Stimulated activated CD4-positive, alpha-beta T cell treated with anti-CD3 and anti-CD28 coated beads, Interleukin-12 subunit alpha, Interleukin-12 subunit beta, amount 100 ng/mL, for 24 hours (primary cell): Measurements from ENCODE around the gene ASH1L.
"Not testable (repeated sequence)": the region's sequence is repeated elsewhere in the genome, so short reads cannot be mapped to it uniquely, and the experiment has no call there.

Experiments
- DNase-seq, 2 experiments: peaks; one replicate each; pipeline ENCODE4 v3.0.0-alpha.2; 2020; ENCODE audit warnings: low read depth in 2 of 2

The ASH1L gene

DNA sequence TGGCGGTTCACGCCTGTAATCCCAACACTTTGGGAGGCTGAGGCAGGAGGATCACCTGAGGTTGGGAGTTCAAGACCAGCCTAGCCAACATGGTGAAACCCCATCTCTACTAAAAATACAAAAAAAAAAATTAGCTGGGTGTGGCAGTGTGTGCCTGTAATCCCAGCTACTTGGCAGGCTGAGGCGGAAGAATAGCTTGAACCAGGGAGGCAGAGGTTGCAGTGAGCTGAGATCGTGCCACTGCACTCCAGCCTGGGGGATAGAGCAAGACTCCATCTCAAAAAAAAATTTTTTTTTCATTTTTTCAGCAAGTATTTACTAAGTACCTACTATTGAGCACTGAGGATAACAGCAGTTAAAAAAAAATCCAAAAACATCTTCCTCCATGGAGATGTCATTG, 69.0 kb downstream of the ASH1L start:
- DNase-seq: not testable (repeated sequence)

- DNase-seq: not testable (repeated sequence)
Observed at GRCh38 chr1:155488419-155488818, 74.2 kb downstream of the ASH1L start.

DNA sequence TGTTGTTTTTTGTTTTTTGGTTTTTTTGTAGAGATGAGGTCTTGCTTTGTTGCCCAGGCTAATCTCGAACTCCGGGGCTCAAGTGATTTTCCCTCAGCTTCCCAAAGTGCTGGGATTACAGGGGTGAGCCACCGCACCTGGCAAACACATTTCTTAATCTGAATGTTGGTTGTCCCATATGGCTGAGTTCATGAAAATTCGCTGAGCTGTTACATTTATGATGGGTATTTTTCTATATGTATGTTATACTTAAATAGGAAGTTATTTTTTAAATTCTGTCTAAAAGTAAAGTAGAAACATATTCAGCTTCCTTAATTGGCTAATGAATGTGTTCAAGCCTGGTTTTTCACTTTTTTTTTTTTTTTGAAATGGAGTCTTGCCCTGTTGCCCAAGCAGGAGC, 75.1 kb downstream of the ASH1L start:
- DNase-seq: no peak

GRCh38 chr1:155486952-155487351, 75.7 kb downstream of the ASH1L start:
- not testable (repeated sequence) for DNase-seq

DNA sequence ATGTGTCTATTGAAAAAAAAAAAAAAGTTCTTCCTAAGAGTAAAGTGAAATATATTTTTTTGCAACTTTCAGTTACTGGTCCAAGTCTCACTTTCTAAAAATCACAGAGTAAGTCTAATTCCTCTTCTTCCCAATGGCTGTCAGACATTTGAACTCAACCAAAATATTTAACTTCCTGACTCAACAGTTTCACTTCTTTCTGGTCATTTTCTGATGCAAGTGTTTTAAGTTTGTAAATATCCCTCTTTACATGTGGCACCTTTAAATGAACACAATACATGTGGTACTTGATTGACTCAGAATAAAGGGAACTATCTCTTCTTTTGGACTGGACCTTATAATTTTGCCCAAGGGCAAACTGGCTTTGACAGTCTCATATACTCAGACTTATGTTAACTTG, 76.7 kb downstream of the ASH1L start:
- no peak for DNase-seq

DNA sequence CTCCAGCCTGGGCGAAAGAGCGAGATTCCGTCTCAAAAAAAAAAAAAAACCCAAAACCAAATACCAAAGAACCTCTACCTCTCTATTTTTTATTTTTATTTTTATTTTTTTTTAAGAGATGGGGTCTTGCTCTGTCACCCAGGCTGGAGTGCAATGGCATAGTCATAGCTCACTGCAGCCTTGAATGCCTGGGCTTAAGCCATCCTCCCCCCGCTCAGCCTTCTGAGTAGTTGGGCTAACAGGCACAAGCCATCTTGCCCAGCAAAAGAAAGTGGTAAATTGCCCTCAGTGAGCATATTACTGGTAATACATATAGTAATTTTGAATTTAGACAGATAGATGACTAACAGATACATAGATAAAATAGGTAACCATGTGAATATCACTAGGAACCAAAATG, 77.4 kb downstream of the ASH1L start:
- no peak for DNase-seq

GRCh38 chr1:155481741-155482241, 80.8 kb downstream of the ASH1L start:
- no peak for DNase-seq

GRCh38 chr1:155479205-155479604, 83.4 kb downstream of the ASH1L start:
- DNase-seq: no peak

- DNase-seq: no peak
Observed at GRCh38 chr1:155478270-155478852, 84.2 kb downstream of the ASH1L start.

DNA sequence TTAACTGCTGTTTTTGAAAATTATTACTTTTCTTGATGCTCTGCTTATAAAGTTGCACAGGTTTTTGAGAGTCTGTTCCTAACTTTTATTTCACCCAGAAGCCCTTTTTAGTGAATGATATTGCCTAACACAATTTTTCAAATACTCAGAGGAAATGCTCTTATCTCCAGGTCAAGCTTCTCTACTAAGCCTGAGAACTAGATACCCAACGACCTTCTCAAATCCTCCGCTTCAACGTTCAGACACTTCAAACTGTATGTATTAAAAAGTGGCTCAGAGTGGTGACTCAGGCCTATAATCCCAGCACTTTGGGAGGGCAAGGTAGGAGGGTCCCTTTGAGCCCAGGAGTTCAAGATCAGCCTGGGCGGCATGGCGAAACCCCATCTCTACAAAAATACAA, 88.5 kb downstream of the ASH1L start:
- DNase-seq: no peak

DNA sequence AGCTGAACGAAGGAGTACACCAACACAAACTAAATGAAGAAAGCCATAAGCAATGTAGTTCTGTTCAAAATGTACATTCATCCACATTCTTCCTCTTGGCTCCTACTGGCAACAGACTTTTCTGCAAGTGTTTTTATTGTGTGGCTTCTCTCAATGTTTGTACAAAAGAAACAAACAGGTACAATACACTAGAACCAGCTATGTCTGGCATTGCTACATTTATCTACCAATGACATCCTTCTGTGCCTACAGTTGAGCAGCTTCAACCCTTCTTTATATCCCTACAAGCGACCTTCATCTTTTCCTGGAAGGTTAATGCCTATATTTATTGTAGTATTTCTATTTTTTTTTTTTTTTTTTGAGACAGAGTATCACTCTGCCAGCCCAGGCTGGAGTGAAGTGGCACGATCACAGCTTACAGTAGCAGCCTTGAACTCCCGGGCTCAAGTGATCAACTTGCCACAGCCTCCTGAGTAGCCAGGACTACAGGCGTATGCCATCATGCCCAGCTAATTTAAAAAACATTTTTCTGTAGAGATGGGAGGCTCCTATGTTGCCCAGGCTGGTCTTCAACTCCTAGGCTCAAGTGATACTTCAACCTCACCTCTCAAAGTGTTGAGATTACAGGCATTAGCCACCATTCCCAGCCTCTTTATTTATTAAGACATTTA, 89.3 kb downstream of the ASH1L start:
- no peak for DNase-seq

DNA sequence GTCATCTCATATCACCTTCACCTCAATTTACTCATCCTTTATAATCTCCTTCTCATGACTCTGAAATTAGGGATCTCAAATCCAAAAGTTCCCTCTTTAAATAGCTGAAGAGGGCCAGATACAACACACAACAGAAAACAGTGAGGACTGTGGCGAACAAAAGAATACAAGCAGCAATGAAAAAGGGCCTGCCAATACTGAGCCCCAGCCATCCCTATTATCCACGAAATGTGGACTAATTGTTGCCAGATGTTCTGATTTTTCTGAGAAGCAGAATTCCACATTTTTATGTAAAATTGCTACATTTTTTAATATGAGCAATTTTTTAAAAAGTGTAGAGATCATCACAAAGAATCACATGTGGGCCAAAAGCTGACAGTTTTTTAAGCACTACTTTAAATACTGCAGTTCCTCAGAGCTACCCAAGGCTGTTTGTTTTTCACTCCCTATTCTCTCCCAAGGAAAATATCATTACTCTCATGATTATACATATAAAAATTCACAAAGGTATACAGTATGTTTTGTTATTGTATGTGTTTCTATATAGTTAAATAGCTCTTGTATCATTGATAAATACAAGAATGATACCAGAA, 90.0 kb downstream of the ASH1L start:
- DNase-seq: no peak

DNA sequence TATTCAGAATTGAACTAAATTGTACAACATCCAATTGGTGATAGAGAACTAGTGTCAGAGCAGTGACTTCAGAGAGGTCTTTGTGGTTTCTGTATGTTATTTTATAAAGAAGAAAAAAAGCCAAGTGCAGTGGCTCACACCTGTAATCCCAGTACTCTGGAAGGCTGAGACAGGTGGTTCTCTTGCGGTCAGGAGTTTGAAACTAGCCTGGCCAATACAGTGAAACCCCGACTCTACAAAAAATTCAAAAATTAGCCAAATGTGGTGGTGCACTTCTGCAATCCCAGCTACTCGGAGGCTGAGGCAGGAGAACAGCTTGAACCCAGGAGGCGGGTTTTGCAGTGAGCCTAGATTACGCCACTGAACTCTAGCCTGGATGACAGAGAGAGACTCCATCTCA, 90.7 kb downstream of the ASH1L start:
- no peak for DNase-seq

DNA sequence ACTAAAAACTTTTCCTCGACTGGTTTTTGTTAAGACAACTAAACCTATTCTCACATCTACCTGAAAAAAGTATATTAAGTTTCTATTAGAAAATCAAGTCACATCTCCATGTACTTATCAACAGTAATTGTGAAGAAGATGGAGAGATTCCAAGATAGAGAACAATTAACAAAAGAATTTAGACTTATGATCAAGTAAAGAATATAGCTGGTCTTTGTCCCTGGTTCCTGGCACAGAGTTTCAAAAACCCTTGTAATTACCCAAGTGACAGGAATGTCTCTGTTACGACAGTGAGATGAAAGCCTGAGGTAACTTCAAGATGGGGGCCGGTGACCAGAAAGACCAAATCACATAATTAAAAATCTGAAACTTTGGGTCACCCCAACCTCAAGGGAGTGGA, 91.6 kb downstream of the ASH1L start:
- no peak for DNase-seq

- DNase-seq: no peak
Observed at GRCh38 chr1:155466996-155467395, 95.6 kb downstream of the ASH1L start.

- no peak for DNase-seq
Observed at GRCh38 chr1:155466617-155466972, 96.0 kb downstream of the ASH1L start.

DNA sequence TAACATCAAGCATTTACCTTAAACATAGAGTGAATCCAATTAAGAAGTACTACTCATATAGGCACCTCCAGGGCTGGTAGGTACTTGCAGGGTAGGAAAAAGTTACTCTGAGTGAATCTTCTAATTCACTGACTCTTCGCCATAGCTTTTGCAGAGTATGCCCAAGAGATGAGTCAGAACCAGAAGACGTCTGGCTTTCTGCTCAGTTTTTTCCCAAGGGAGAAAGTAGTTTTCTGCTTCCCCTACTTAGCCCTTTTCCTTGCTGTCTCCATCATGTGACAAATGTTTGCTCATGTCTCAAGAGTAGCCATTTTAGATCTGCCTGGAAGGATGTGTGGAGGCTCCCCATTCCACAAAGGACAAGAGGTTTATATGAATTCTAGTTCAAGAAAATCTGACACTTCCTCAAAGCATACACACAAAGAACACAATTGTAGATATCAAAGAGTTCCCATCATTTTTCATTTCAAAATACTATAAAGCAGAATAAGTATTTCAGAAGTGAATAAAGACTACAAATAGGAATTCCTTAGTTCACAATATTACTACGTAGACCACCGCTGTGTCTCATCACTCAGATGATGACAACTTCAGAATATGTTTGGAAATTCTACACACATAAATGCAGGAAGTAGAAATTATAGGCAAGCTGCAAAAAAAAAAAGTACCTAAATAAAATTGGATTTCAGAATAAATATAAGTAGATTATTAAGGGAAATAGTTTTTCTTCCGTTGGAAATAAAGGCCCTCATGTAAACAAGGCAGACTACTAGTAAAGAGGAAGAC, 98.5 kb downstream of the ASH1L start:
- no peak for DNase-seq

GRCh38 chr1:155458111-155458510, 104.5 kb downstream of the ASH1L start:
- no peak for DNase-seq

DNA sequence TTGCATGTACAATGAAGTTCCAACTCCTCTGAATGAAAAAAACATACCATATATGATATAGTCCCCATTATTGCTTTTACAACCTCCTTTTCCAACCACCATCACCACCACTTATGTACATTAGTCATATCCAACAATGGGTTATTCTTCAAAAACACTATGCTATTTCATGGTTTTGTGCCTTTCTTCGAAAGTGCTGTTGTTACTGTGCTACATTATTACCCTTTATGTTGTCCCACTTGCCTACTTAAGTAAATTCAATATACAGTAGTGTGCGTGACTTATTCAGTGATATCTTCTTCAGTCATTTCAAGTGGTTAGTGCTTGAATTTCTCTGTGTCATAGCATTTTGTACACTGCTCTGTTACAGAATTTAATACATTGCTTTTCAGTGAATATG, 105.3 kb downstream of the ASH1L start:
- DNase-seq: no peak

DNA sequence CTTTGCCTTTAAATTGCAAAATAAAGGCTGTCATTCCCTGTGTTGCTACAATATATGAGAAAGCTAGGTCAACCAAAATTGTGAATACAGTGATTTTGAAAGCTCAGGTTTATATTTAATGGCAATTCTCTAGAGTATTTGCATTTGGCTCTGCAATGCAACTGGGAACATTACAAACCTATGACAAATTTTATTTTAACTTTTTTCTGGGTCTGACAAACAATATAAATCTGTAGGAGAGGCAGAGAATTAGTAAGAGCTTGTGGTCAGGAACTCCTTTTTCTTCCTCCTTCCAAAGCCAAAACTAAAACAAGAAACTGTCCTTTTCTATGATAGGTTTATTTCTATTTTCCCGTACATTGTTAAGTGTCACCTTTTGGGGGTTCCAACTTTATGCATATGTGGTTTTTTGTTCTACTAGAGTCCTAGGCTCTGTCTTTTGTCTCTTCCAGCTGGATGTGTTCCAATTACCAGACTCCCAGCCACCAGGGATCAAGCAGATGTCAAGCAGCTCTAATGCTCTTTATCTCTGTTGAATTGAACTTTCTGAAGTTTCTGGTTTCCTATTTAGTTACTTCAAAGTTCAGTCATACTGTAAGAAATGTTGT, 106.9 kb downstream of the ASH1L start:
- no peak for DNase-seq

GRCh38 chr1:155454096-155454495, 108.5 kb downstream of the ASH1L start:
- no peak for DNase-seq

- no peak for DNase-seq
Observed at GRCh38 chr1:155453141-155453540, 109.5 kb downstream of the ASH1L start.
